Measurements from ENCODE around the gene ZNF580. TPM values are rescaled to one million over a fixed set of nuclear protein-coding genes. Genes with fewer than 3 reads are reported as not detected.

The ZNF580 gene
- total and polyA plus RNA-seq, 2 of the 13 experiments (the other 11 are each of a cell fraction or from before 2014, with no cell fraction given) = 4.4 to 6.0 TPM

GRCh38 chr19:55599468-55599841, 41.3 kb upstream of the ZNF580 start, which contains the start of gene FIZ1 (continued):
- no peak for TF ChIP-seq KDM5A (IDR thresholded peaks at IDR 0.05; ENCODE audit: borderline replicate concordance, low read length)
- TF ChIP-seq NRL (CRISPR knock-in tag; IDR thresholded peaks at IDR 0.05; ENCODE audit: borderline replicate concordance) = peak; percentile 13; the same call in 1 of the 2 replicates
- 0 out of 2 replicates have a peak, but pooled peaks have one; percentile 52 for TF ChIP-seq ZNF547 (CRISPR knock-in tag; IDR thresholded peaks at IDR 0.05)
- TF ChIP-seq ZFYVE20 (CRISPR knock-in tag; IDR thresholded peaks at IDR 0.05; ENCODE audit: borderline replicate concordance, low read depth) = no peak
- no peak; the same call in 1 of the 2 replicates for TF ChIP-seq NFYB (CRISPR knock-in tag; IDR thresholded peaks at IDR 0.05)
- TF ChIP-seq SOX6 (IDR thresholded peaks at IDR 0.05) = no peak
- TF ChIP-seq SOX6 (CRISPR knock-in tag; IDR thresholded peaks at IDR 0.05) = peak; percentile 70
- TF ChIP-seq ZNF30 (CRISPR knock-in tag; IDR thresholded peaks at IDR 0.05) = no peak
- no peak for TF ChIP-seq TCF7L2 (IDR thresholded peaks at IDR 0.05; ENCODE audit: low read depth, low read length)
- peak; percentile 20; the same call in 1 of the 2 replicates for TF ChIP-seq MYC (CRISPR knock-in tag; IDR thresholded peaks at IDR 0.05; ENCODE audit: borderline replicate concordance)
- peak; percentile 24; the same call in 1 of the 2 replicates for TF ChIP-seq ZNF263 (CRISPR knock-in tag; IDR thresholded peaks at IDR 0.05)
- no peak for TF ChIP-seq CEBPZ (IDR thresholded peaks at IDR 0.05; ENCODE audit: low read length)
- TF ChIP-seq HINFP (CRISPR knock-in tag; IDR thresholded peaks at IDR 0.05; ENCODE audit: low read depth) = peak; percentile 52; the same call in 1 of the 2 replicates
- TF ChIP-seq ARNTL (CRISPR knock-in tag; IDR thresholded peaks at IDR 0.05) = no peak; the same call in 1 of the 2 replicates
- TF ChIP-seq ZNF710 (CRISPR knock-in tag; IDR thresholded peaks at IDR 0.05; ENCODE audit: borderline replicate concordance) = peak; percentile 59; the same call in 1 of the 2 replicates
- TF ChIP-seq CAMTA2 (CRISPR knock-in tag; IDR thresholded peaks at IDR 0.05; ENCODE audit: borderline replicate concordance) = 0 out of 2 replicates have a peak, but pooled peaks have one; percentile 12
- peak; percentile 95 for TF ChIP-seq ZHX2 (IDR thresholded peaks at IDR 0.05; ENCODE audit: low read depth)
- TF ChIP-seq ZHX2 (CRISPR knock-in tag; IDR thresholded peaks at IDR 0.05; ENCODE audit: borderline replicate concordance) = no peak
